Anterior cingulate cortex (tissue), 58 donors: Measurements from ENCODE around the gene CCL23.
"Not testable (repeated sequence)": the region's sequence is repeated elsewhere in the genome, so short reads cannot be mapped to it uniquely, and the experiment has no call there.

Experiments
- DNase-seq, 58 donors: peaks; one replicate each; lab custom pipeline; 2025; lab: John Stamatoyannopoulos, UW

Gene CCL23, protein sequence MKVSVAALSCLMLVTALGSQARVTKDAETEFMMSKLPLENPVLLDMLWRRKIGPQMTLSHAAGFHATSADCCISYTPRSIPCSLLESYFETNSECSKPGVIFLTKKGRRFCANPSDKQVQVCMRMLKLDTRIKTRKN

DNA sequence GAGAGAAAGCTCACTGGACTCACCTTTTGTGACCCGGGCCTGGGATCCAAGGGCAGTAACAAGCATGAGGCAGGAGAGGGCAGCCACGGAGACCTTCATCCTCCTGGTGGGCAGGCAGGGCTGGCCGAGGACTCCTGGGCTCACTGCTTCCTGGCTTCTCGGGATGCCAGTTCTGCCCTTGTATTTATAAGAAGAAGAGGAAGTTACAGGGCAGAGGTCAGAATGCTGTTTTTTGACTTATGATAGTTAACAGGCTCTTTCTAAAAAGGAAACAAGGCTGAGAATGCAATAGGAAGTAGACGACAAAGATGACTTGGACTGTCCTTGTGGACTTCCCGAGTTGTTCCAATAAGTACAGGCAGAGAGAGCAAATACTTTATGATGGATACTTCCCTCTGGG lies at the start of gene CCL23:
Gene CCL23, minus strand, starts transcription at position 174 of the 400 bp plus-strand sequence. Its CDS starts 75 bp downstream, at position 99.
- no peak for DNase-seq

DNA sequence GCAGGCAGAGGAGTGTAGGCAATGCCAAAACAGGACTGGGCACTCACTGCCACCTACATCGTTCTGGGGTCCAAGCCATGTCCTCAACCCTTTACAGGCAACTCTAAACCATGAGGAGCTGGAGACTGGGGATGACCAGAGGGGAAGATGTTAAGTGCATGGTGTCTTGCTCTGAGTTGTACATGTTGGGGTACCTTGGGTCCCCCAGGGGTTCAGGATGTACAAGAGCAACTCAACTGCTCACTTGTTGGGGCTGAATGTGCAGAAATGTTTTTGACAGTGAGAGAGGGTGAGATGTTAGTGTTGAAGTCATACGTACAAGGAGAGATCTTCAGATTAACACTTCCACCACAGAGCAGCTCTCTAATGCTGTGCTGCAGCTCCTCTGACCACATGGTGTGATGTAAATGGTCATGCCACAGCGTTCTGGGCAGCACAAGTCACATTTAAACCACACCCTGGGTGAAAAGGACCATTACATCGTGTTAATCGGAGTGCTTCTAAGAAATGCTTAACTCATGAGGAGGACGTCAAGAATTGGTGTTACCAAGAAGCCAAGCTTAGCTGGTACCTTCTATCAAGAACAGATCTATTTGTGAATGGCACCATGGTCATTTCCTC lies 48.7 kb upstream of the CCL23 start:
- no peak for DNase-seq

DNA sequence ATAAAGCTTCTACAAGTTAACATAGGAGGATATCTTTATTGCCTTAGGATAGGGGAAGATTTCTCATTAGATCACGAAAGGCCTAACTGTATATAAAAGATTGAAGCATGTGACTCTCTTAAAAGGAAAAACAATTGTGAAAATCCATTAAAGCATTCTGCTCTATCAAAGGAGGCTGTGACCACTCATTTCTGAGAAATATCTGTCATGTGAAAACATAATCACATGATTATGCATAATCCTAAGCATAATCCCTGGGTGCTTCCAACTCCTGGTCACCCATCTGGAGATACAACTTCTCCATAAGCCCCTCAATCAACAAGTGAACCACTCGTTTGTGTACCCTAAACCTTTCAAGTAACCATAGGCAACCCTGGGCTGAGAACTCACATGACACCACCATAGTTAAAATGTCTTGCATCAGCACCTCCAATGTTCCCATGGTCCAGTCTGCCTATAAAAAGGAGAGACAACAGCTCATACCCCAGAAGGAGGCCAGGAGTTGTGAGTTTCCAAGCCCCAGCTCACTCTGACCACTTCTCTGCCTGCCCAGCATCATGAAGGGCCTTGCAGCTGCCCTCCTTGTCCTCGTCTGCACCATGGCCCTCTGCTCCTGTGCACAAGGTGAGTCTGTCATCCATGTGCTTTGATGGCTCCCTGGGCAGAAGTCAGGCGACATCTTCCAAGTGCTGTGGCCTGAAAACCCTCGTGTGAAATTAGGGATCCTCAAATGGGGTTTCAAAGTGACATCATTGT lies 46.2 kb upstream of the CCL23 start, which contains the start of gene CCL18:
Gene CCL18, plus strand, starts transcription at position 487 of the 756 bp plus-strand sequence. Its CDS starts 71 bp downstream, at position 558.
- DNase-seq: no peak

DNA sequence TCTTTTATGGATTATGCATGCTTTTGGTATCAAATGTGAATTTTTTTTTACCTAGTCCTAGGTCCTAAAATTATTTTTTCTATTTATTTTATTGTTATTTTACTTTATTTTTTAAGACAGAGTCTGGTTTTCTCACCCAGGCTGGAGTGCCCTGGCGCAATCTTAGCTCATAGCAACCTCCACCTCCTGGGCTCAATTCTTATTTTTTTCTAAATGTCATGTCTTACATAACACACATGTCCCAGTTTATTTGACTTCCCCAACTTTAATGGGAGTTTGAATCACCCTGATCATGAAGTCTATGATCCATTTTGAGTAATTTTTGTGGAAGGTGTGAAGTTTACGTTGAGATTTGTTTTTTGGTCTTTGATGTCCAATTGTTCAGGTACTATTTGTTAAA lies 43.0 kb upstream of the CCL23 start:
- no peak for DNase-seq

DNA sequence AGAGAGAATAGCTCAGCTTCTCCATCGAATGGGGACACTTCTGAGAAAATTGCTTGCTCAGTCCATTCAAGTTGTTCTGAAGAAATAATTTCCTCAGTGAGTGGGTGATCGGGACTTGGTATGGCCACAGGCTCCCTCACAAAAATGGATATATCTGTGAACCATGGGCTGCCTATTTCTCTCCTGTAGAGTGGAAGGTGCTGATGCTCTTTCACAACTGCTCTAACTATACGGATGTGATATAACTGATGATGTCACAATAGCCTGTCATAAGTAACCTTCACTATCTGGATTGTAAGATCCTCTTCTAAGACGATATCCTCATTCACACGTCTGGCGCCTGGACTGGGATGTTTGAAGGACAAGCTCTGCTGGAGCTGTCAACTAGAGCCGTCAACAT lies 41.6 kb upstream of the CCL23 start:
- no peak for DNase-seq

DNA sequence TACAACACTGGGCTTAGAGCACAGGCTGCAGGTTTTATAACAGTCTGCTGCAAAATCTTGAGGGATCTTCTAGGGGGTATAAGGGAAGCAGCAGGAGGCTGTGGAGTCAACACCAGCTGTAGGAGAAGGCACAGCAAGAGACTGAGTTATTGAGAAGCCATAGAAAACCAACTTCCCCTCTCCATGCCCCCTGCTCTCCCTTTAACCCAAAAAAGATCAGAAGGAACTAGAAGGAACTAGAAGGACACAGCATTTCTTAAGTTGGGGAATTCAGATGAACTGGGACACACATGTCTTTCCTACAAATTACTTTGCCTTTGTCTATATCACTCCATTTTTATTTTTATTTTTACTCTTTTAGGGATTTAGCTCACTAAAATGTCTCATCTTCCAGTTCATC lies 40.1 kb upstream of the CCL23 start:
- no peak for DNase-seq

DNA sequence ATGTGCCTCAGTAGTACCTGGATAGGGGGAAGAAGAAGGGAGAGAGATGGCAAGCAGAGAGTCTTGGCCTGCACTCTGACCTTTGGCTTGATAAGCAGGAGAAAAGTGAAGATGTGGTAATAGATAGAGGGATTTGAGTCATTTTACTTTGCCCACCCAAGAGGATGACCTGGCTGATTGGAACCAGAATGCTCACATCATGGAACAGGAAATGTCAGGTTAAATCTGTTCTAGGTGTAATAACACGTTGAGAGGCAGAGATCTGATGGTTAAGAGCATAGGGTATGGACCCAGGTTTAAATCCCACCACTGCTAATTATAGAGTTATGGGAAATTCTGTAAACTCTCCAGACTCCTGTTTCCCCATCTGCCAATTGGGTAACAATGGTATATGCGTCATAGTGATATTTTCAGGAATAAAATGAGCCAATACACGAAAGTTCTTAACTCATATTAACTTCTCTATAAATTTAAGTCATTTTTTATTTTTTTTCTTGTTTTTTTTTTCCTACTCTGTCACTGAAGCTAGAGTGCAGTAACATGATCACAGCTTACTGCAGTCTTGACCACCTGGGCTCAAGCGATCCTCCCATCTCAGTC lies 38.2 kb upstream of the CCL23 start:
- no peak for DNase-seq

DNA sequence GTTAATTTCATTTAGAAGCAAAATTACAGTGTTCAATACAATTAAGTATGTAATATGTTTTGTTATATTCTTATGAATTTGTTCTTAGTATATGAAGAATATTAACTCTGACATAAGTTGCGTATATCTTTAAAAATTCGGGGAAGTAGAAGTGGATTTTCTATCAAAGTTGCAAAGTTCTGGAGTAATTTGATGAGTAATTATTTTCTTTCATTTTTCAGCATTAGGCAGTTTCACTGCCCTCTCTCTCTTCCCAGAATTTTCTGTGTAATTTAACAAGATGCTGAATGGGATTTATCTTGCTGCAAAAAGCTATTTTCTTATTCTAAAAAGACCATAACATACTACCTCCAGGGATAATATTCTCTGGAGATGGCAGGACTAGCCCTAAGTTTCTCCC lies 37.4 kb upstream of the CCL23 start:
- no peak for DNase-seq

DNA sequence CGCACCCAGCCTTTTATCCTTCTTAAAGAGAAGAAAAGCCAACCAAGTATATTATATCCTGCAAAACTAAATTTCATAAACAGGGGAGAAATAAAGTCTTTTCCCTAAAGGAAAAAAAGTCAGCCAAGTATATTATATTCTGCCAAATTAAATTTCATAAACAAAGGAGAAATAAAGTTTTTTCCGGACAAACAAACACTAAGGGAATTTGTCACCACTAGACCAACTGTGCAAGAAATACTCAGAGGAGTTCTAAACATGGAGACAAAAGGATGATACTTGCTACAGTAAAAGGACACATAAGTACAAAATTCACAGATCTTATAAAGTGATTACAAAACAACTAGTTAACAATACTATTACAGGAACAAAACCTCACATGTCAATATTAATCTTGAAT lies 31.9 kb upstream of the CCL23 start:
- no peak for DNase-seq

DNA sequence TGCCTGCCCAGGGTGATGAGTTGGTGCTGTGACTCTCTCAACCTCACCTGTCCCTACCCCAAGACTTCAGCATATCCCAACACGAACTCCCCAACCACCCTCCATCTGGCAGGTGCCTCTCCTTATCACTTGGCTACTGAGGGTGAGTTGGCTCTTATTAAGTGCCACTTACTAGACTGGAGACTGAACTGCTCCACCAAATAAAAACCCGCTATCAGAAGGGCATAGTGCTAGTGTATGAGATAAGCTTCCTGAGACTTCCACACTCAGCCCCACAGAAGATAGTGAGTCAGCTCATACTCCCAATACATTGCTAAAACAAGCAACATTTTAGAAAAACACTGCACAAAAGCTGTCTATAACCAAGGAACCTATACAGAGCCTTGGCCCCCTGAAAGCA lies 30.3 kb upstream of the CCL23 start:
- DNase-seq: no peak

DNA sequence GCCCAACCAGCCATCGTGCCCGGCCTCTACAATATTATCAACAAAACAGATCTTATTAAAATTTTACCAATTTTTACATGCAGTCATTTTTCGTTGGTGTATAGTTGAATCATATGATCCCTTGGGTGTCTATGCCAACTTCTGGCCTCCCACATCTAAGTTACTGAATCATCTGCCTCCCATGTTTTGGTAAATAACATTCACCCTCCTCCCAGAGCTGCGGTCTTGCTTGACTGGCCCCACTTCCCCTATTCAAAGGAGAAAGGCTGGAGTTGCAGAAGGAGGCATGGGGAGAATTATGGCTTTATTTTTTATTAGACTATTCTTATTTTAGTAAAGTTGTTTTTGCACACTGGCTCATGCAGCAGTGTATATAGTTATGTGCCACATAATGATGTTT lies 18.5 kb upstream of the CCL23 start:
- no peak for DNase-seq

DNA sequence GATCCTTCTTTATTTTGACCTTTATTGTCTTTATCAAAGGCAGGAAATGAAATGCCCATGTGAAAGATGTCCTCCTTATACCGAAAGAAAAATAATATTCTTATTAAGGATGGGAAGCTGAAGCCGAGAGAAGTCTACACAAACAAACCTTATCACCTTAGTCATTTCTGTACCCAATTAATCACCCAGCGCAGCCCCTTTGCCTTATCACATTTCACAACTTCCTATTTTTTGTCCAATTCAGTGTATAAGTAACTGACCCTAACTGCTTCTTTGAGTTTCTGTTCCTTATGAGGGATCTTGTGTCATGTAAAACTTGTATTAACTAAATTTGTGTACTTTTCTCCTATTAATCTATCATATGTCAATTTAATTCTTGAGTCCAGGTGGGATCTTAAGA lies 16.4 kb upstream of the CCL23 start:
- no peak for DNase-seq

DNA sequence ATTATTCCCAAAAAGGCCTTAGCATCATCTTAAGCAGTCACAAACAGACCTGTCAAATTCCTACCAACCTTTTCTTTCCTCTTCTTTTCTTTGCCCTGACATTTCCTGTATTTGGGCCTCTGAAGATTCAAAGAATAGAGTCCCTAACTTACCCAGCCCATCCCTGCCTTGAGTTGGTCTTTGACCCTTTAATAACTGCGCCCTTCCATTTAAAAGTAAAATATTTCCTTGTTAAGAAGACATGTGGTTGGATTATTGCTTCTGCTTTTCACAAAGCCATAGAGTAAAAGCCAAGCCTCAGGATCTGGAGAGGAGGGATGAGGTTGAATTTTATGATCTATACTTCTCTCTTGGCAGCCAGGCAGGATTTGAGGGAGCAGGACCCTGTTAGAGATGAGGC lies 13.2 kb upstream of the CCL23 start:
- no peak for DNase-seq

DNA sequence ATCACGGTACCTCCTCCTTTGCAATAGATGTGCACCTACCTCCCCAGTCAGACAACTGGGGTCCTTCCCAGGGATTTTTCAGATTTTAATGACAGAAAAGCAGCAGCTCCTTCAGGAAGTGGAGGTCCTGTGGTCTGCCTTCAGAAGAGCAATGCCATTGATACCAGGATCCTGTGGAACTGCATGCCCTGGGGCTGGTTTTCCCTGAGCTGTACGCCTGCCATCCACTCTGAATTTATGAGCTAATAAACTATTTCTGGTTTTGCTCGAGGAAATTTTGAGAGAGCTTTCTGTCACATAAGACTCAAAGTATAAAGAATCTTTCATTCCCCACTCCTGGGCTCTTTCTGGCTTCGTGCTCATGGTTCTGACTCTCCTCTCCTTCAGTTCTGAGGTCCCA lies 10.0 kb upstream of the CCL23 start:
- DNase-seq: no peak

DNA sequence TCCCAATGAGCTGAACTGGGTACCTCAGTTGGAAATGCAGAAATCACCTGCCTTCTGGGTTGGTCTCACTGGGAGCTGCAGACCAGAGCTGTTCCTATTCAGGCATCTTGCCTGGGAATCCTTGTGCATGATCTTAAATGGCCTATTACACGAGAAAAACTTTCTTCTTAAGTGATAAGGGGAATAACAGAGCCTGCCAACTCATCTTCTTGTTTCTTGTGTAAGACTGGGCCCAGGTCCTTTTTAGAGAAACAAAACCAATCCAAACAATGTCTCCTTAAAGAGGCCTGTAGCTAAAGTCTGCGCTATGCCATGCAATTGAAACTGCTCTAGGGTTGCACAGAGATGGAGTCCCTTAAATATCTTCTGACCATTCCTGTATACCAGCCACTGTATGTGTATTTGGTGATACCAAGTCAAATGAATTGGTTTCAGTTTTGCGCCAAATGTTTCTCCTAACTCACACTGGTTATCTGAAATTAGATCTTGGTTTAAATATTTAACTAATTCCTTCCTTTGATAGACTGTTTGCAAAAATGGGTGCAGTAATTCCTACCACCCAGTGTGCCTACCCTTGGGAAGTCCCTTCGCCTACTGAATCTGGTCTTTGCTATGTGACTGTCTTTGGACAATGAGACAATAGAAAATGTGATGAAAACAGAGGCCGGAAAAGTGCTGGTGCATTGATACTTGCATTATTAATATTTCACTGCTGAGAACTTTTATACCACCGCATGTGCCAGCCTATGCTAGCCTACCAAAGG lies 6.5 kb upstream of the CCL23 start:
- no peak for DNase-seq

DNA sequence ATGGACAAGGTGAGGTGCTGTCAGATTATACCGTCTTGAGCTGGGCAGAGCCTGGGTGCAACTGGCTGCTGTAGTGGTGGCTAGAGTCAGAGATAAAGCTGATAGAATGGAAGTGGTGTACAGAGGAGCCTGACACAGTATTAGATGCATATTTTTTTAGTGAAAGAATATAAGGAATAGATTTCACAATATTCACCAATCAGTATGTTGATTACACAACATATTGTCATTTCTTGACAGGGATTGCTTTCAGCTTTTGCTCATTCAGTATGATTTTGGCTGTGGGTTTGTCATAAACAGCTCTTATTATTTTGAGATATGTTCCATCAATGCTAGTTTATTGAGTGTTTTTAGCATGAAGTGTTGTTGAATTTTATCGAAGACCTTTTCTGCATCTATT lies 1.7 kb upstream of the CCL23 start:
- DNase-seq: no peak

DNA sequence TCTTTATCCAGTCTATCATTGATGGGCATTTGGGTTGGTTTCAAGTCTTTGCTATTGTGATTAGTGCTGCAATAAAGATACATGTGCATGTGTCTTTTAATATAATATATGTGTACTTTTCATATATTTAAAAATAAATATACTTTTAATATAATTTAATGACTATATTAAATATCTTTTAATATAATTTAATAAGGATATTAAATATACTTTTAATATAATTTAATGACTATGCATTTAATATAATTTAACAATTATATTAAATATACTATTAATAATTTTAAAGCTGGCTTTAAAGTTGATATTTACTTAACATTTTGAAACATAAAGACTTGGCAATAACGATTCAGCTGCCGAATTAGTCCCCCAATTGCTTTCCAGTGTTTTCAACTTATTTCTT lies 1.2 kb downstream of the CCL23 start:
- no peak for DNase-seq

DNA sequence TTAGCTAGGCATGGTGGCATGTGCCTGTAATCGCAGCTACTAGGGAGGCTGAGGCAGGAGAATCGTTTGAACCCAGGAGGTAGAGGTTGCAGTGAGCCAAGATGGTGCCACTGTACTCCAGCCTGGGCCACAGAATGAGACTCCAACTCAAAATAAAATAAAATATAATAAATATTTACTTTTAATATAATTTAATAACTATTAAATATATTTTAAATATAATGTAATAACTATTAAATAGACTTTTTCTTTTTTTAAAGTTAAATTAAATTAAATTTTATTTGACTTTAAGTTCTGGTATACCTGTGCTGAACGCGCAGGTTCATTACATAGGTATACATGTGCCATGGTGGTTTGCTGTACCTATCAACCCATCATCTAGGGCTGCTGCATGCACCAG lies 1.9 kb downstream of the CCL23 start:
- not testable (repeated sequence) for DNase-seq

DNA sequence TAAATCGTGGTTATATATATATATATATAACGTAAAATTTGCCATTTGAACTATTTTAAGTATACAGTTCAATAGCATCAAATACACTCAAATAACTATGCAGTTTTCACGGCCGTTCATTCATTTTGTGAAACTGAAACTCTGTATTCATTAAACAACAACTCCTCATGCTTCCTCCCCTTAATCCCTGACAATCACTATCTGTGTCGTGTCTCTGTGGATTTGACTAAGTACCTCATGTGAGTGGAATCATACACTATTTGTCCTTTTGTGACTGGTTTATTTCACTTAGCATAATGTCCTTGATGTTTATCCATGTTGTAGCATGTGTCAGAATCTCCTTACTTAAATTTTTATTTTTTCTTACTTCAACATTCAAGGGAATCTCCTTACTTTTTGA lies 2.8 kb downstream of the CCL23 start:
- no peak for DNase-seq

DNA sequence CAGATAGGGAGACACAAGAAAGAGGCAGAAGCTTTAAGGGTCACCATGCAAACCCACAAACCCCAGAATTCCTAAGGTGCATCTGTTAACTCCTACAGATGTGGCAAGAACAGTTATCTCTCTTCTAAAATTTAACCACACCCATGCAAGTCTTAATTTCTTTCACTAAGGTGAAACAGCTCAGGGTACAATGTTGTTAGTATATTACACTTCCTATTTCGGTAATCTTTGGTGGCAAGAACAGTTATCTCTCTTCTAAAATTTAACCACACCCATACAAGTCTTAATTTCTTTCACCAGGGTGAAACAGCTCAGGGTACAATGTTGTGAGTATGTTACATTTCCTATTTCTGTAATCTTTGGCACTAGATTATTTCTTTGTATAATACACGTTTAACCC lies 6.6 kb downstream of the CCL23 start:
- DNase-seq: no peak
